ENCODE results near the gene SLC12A9.
A peak's percentile ranks its signal among the peaks of the same experiment; 100 is the strongest.

The SLC12A9 gene

GRCh38 chr7:100893910-100894721 is 41.6 kb downstream of the SLC12A9 start:
- DNase-seq (ENCODE audit: low read depth) = no peak
- H3K4me3 ChIP-seq (ENCODE audit: low read depth, low read length) = no peak overlapping the region
- TF ChIP-seq MYC (IDR thresholded peaks at IDR 0.05; ENCODE audit: low read depth, low read length) = no peak
- TF ChIP-seq, protein P1, sequence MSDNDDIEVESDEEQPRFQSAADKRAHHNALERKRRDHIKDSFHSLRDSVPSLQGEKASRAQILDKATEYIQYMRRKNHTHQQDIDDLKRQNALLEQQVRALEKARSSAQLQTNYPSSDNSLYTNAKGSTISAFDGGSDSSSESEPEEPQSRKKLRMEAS (IDR thresholded peaks at IDR 0.05; ENCODE audit: low read depth, low read length) = no peak
- TF ChIP-seq, protein P2, sequence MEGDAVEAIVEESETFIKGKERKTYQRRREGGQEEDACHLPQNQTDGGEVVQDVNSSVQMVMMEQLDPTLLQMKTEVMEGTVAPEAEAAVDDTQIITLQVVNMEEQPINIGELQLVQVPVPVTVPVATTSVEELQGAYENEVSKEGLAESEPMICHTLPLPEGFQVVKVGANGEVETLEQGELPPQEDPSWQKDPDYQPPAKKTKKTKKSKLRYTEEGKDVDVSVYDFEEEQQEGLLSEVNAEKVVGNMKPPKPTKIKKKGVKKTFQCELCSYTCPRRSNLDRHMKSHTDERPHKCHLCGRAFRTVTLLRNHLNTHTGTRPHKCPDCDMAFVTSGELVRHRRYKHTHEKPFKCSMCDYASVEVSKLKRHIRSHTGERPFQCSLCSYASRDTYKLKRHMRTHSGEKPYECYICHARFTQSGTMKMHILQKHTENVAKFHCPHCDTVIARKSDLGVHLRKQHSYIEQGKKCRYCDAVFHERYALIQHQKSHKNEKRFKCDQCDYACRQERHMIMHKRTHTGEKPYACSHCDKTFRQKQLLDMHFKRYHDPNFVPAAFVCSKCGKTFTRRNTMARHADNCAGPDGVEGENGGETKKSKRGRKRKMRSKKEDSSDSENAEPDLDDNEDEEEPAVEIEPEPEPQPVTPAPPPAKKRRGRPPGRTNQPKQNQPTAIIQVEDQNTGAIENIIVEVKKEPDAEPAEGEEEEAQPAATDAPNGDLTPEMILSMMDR (IDR thresholded peaks at IDR 0.05; ENCODE audit: low read depth, low read length) = no peak
- no peak for TF ChIP-seq POLR2A (IDR thresholded peaks at IDR 0.05; ENCODE audit: extremely low read depth, insufficient read length)

DNA sequence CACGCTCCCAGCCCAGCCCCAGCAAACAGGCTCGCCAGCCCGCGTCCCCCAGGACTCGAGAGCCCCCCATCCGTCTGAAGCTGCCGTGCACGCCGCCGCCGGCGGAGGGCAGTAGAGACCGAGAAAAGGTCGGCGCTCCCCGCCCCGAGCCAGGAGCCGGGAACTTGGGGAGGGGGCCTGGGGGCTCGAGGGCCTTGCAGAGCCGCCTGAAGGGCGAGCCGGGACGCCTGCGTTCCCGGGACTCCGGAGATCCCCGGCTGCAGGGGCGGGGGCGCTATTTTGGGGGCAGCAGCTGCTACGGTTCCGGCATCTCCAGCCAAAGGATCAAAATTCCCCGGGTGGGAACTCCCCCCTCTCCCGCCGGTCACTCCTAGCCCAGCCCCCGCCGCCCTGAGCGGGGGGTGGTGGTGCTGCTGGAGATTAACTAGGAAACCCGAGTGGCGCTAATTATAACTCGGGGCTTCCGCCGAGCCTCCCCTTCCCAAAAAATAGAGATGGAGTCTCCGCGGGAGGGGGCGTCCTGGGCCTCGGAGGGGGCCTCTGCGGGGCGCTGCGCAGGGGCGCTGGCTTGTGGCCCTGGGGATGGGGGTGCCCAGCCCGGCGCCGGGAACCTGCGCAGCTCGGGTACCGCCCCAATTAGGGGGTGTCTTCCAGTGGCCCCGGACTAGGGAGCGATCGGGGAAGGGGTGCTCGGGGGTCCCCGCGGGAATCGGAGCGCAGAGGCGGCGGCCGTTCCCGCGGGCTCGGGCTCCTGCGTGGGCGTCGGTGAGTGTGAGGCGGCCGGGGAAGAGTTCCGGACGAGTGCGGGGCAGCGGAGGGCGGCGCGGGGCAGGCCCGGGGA is 42.6 kb downstream of the SLC12A9 start:
- TF ChIP-seq, protein P2 (IDR thresholded peaks at IDR 0.05; ENCODE audit: low read depth, low read length) = peak; percentile 85
- TF ChIP-seq, protein P1 (IDR thresholded peaks at IDR 0.05; ENCODE audit: low read depth, low read length) = peak; percentile 62
- TF ChIP-seq MYC (IDR thresholded peaks at IDR 0.05; ENCODE audit: low read depth, low read length) (no peak), POLR2A (IDR thresholded peaks at IDR 0.05; ENCODE audit: extremely low read depth, insufficient read length) (no peak)
- DNase-seq (ENCODE audit: low read depth) = peak; percentile 67
- no peak overlapping the region for H3K4me3 ChIP-seq (ENCODE audit: low read depth, low read length)

GRCh38 chr7:100895701-100895955 is 43.1 kb downstream of the SLC12A9 start, which contains the start of gene ACHE:
Gene ACHE, minus strand, starts transcription at chr7:100895888. Its CDS starts 1,656 bp downstream, at chr7:100894232.
- no peak within 1 kb of the TSS for H3K4me3 ChIP-seq (ENCODE audit: low read depth, low read length)
- TF ChIP-seq MYC (IDR thresholded peaks at IDR 0.05; ENCODE audit: low read depth, low read length) = no peak
- TF ChIP-seq POLR2A (IDR thresholded peaks at IDR 0.05; ENCODE audit: extremely low read depth, insufficient read length) = no peak
- TF ChIP-seq, protein P2 (IDR thresholded peaks at IDR 0.05; ENCODE audit: low read depth, low read length) = no peak
- TF ChIP-seq, protein P1 (IDR thresholded peaks at IDR 0.05; ENCODE audit: low read depth, low read length) = no peak

DNA sequence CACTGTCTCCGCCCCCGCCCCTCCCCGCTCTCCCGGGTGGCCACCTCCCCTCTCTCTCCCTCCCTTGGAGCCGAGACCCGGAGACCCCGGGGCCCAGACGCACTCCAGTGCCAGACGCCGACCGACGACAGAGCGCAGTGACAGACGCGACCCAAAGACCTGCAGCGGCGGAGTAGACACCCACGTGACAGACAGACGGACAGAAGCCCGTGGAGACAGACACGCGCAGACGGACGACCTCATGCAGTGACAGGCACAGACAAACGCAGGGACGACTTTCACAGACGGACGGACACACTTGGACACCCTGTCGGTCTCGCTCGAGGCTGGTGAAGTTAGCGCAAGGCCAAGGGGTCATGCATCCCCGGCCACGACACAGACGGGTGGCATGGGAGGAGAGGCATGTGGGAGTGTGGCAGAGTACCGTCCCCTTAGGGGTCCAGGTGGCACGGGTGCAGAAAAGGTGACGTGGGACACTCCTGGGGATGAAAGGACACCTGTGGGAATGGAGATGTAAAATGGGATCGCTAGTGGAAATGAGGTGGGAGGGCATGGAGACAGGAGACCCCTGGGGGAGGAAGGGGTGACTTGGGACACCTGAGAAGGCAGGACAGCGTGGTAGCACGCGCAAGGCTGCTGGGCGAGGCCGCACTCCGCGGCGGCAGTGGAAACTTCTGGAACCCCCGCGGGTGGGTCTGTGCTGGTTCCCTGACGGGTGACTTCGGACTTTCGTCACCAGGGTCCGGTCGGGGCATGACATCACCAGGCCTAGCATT is 43.6 kb downstream of the SLC12A9 start:
- H3K4me3 ChIP-seq (ENCODE audit: low read depth, low read length) = no peak overlapping the region
- TF ChIP-seq, protein P2 (IDR thresholded peaks at IDR 0.05; ENCODE audit: low read depth, low read length) = no peak
- peak; percentile 59 for DNase-seq (ENCODE audit: low read depth)

More at GRCh38 chr7:100895701-100895955, 43.1 kb downstream of the SLC12A9 start, which contains the start of gene ACHE:
- no peak for DNase-seq (ENCODE audit: low read depth)

DNA sequence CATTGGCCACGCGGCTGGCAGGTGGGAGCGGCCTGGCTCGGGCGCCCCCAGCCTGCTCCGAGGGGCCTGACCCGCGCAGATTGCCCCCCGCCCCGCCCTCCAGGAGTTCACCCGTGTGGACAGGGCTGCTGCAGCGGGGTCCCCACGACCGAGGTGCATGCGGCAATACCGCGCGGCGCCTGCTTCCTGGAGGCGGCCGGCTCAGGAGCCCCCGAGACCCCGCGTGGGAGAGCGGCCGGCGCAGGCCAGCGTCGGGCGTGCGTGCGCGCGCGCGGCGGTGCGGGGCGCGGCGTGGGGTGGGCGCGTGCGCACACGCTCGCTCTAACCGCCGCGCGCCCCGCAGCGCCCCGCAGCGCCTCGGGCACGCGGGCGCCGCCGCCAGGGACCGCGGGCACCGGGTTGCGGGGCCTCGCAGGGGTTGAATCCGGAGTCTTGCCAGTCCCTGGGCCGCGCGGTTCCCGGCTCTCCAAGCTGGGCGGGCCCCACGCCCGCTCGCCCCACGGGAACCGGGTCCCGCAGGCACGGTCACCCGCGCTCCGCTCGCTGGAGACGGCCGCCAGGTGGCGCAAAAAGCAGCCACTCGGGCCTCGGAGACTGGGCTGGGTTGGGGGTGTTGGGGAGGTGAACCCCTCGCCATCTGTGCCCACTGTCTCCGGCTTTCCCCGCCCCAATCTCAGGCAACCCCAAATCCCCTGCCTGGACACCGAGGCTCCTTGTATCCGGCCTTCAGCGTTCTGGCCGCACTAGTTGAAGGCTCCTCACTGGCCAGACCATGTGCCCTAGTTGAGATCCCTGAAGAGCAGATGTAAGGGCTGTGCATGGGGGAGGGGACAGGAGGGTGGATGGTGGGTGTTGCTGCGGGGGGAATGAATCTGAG is 44.5 kb downstream of the SLC12A9 start:
- TF ChIP-seq MYC (IDR thresholded peaks at IDR 0.05; ENCODE audit: low read depth, low read length) = no peak
- no peak for TF ChIP-seq POLR2A (IDR thresholded peaks at IDR 0.05; ENCODE audit: extremely low read depth, insufficient read length)
- TF ChIP-seq, protein P2 (IDR thresholded peaks at IDR 0.05; ENCODE audit: low read depth, low read length) = peak; percentile 83
- TF ChIP-seq, protein P1 (IDR thresholded peaks at IDR 0.05; ENCODE audit: low read depth, low read length) = peak; percentile 43; the same call in 1 of the 2 replicates
- peak; percentile 48 for DNase-seq (ENCODE audit: low read depth)
- H3K4me3 ChIP-seq (ENCODE audit: low read depth, low read length) = no peak overlapping the region
